ENCODE results near the gene OR8K5.
"Not testable (repeated sequence)": the region's sequence is repeated elsewhere in the genome, so short reads cannot be mapped to it uniquely, and the experiment has no call there.

The OR8K5 gene, protein sequence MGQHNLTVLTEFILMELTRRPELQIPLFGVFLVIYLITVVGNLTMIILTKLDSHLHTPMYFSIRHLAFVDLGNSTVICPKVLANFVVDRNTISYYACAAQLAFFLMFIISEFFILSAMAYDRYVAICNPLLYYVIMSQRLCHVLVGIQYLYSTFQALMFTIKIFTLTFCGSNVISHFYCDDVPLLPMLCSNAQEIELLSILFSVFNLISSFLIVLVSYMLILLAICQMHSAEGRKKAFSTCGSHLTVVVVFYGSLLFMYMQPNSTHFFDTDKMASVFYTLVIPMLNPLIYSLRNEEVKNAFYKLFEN

GRCh38 chr11:56160217-56160616 lies at the start of gene OR8K5:
TSS of gene OR8K5 (minus strand) at chr11:56160317. CDS start at chr11:56160317, 0 bp downstream.
- DNase-seq: no peak

GRCh38 chr11:56207790-56208189 lies 47.7 kb upstream of the OR8K5 start:
- DNase-seq: no peak

DNA sequence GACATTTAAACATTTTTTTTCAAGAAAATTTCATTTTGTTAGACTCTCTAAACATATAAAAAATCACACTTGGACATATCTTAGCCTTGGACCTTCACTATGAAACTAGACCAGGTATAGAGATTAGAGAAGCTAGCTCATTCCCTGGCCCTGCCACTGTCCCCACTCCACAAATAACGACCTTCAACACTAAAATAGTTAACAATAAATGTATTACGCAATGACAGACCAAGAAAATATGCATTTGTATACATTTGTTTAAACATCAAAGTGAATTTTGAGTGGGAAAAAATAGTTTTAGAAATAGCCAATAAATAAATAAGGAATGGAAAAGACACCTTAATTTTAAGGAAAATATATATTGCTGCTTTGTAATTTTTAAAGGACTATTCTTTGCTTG lies 37.2 kb upstream of the OR8K5 start:
- DNase-seq: no peak

DNA sequence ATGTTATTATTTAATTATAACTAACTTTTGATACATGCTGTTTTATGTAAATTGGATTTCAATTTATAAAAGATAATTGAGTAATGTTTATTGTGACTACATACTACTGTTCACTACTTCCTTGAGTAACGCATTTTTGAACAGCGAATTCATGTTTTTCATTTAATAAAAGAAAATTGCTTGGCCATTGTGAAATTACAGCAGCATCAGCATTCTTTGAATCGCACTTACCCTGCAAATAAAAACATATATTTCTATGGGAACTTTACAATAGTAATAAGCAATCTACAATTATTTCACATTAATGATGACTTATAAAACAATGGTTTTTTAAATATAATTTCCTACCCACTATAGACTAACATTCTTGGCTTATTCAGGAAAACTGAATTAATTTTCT lies 36.6 kb upstream of the OR8K5 start:
- no peak for DNase-seq

GRCh38 chr11:56188602-56189001 lies 28.5 kb upstream of the OR8K5 start:
- no peak for DNase-seq

- DNase-seq: no peak
These were observed 23.3 kb upstream of the OR8K5 start for GRCh38 chr11:56183459-56183858.

DNA sequence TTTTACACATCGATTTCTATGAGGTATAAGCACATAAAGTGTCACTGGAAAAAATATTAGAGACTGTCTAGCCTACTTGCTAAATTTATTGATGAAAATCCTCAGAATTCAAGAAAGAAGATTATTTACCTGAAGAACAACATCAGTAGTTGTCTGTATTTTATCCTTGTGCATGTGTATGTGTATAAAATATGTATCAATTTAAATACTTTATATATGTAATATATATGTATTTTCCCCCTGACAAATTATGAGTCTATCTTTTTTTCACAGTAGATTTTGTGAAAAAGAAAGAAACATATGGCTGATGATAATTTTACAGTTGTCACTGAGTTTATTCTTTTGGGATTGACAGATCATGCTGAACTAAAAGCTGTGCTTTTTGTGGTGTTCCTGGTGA lies 16.2 kb upstream of the OR8K5 start, which contains the start of gene OR5J2:
Gene OR5J2 (plus strand): TSS at position 301 of the 400 bp plus-strand sequence. CDS start 0 bp downstream, at position 301.
- no peak for DNase-seq

DNA sequence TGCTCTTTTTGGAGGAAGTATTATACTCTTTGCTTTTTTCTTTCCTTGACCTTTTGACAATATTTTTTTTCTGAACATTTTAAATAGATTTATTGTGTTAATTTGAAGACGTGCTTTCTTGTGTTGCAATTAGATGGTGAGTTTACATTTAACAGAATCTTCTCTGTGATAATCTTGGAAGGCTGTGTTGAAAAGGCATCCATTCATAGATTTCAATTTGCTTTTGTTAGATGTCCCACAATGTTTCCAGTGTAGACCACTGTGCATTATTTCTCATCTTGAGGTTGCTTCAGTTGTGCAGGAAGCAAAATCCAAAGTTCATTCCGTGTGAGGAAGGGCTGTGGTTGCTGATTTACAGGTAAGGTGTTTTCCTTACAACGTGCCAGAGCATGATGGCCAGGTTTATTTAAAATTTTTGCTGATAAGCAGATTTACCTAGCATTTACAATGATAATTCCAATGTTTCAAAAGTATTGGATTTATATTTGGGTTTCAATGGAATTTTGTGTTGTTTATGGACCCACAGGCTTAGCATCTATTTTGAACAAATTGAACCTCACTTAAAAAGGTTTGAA lies 12.2 kb upstream of the OR8K5 start:
- DNase-seq: no peak

DNA sequence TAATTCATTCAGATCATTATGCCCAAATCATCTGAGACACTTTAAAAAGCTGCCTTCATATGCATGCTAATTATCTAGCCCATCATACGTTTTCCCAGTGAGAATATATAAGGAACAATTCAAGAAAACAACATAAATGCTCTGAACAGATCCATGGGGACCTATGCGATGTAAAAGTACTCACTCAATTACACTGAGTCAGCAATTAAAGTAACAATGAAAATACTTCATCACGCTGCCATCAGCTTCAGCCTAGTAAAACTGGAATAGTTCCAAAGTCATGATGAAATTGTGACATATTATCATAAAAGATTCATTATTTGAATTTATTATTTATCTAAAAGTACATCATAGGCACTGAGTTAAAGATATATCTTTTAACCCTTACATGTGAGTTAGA lies 3.7 kb upstream of the OR8K5 start:
- no peak for DNase-seq

- DNase-seq: no peak
These were observed 7.8 kb downstream of the OR8K5 start for GRCh38 chr11:56152333-56152732.

- DNase-seq: no peak
These were observed 8.7 kb downstream of the OR8K5 start for GRCh38 chr11:56151376-56151775.

DNA sequence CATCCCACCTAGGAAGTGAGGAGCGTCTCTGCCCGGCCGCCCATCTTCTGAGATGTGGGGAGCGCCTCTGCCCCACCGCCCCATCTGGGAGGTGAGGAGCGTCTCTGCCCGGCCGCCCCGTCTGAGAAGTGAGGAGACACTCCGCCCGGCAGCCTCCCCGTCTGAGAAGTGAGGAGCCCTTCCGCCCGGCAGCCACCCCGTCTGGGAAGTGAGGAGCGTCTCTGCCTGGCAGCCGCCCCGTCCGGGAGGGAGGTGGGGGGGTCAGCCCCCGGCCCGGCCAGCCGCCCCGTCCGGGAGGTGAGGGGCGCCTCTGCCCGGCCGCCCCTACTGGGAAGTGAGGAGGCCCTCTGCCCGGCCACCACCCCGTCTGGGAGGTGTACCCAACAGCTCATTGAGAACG lies 16.4 kb downstream of the OR8K5 start:
- DNase-seq: not testable (repeated sequence)

DNA sequence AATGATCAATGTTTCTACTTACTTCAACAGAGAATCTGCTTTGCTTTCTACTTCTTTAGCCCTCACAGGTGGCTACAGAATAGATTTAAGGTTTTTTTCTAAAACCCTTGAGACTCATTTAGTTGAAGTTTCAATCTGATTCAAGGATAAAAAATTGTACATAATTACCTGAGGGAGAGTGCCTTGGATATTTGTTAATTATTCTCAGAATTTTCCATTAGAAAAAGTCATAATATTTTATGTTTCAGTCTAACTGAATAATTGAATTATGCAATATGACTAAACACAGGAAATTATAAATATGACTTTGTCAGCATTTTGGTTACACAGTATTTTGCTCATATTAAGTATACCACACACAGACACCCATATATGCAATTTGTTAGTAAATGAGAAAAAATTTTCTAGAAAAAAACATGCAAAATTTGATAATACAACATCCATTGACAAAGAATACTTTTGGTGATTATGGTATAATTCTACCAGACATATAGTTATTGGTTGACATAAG lies 19.9 kb downstream of the OR8K5 start, which contains the start of gene OR8J3:
Gene OR8J3 (minus strand): TSS at position 51 of the 511 bp plus-strand sequence. CDS start 2,483 bp downstream, outside the sequence.
- DNase-seq: no peak

DNA sequence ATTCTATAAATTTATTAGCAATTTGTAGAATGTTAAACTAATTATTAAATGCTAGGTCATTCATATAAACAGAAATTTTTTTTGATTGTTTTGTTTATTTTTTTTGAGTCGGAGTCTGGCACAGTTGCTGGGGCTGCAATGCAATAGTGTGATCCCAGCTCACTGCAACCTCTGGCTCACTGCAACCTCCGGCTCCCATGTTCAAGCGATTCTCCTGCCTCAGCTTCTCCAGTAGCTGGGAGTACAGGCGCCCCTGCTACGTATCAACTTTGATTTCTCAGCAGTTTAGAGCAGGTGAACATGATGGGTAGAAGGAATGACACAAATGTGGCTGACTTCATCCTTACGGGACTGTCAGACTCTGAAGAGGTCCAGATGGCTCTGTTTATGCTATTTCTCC lies 38.0 kb downstream of the OR8K5 start, which contains the start of gene OR8H3:
Gene OR8H3 (plus strand): TSS at position 301 of the 400 bp plus-strand sequence. CDS start 0 bp downstream, at position 301.
- DNase-seq: no peak
